DMS 273 (cell line): ENCODE results near the gene REG3G.
"Not testable (repeated sequence)": the region's sequence is repeated elsewhere in the genome, so short reads cannot be mapped to it uniquely, and the experiment has no call there.

ENCODE experiments used
- DNase-seq: peaks from one replicate; lab custom pipeline; 2025; ENCODE audit not compliant: unreplicated experiment; lab: John Stamatoyannopoulos, UW

Gene REG3G

DNA sequence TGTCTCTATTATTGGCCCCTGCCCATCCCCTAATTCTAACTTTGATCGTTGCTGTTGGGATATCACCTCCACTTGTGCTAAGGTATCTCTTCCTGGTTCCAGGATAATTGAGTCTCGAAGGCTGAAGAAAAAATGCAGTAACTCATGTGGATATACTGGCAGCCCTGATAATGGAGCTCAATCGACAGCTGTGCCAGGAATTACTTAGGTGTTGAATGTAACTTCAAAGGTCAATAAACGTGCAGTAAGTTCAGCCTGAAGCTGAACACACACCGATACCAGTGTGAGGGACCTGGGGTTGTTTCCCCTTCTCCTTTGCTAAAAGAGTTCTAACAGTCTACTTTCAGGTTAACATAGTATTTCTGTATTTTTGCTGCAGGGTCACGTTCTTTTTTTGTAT, 11.9 kb upstream of the REG3G start:
- no peak for DNase-seq

DNA sequence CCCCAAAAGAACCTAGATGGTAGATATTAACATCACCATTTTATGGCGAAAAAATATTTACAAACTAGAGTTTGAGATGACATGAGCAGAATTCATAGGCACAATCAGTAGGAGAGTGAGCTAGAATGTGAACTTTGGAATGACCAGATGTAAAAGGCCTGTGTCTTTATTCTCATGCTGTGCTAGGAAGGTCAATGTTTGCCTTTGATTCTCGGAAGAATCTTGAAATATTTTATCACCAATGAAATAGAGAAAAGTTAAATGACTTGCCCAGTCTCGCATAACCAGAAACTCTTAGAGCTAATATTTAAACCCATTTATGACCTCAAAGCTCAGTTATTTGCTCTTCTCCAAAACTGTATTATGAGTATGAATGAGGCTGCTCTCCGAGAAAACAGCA, 9.2 kb upstream of the REG3G start:
- DNase-seq, result no peak

DNA sequence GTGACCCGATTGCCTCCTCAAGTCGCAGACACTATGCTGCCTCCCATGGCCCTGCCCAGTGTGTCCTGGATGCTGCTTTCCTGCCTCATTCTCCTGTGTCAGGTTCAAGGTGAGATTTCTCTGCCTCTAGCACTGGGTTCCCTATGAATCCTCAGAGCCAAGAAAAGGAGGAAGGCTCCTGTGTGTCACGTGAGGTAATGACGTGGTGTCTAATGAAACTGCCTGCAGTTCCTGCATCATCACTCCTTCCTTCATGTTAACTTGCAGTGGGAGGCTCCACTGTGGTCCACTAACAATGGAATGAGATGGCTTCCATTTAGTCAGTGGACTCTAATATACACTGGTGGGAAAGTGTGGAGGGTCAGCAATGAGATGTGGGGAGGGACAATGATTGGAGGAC, 559 bp downstream of the REG3G start:
- no peak for DNase-seq

DNA sequence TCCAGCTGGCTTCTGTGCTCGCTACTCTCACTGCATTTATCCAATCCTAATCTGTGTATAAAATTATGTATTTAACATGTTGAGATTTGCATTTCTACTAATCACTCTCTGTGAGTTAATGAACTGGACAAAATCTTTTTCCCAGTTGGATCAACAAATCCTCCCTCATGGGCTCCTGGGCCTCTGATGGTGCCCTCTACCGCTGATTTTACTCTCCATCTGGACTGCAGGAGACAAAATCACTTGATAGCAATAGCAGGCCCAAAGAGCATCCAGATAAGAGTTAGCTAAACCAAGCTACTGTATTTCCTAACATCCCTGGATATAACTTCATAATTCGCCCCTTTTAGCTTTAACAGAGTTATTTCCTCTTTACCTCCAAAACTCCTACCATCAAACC, 14.4 kb downstream of the REG3G start:
- no peak for DNase-seq

DNA sequence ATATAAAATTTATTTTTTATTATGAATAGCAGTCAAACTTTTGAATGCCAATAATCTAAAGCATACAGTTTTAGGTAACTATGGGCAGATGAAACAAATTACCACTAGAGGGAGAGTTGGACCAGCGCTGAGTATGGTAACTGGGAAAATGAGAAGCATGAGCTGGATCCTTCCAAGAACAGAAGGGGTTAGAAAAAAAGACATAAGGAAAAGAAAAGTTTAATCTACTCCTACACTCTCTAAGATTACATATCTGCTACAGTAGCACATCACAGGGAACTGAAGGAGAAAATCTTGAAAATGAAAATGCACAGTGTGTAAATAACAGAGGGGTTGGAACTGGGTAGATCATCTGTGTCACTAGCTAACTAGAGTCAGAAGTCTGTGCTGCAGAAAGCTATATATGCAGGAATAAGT, 15.5 kb downstream of the REG3G start:
- peak; percentile 10 for DNase-seq

DNA sequence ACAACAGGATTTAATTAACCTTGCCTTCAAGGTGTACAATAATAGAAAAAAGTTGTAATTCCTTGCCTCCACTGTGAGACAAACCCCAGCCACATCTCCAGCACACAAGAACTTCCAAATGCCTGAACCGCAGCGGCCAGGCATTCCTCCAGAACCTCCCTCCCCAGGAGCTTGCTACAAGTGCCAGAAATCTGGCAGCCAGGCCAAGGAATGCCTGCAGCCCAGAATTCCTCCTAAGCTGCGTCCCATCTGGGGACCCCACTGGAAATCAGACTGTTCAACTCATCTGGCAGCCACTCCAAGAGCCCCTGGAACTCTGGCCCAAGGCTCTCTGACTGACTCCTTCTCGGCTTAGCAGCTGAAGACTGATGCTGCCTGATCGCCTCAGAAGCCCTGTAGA, 28.0 kb downstream of the REG3G start:
- not testable (repeated sequence) for DNase-seq

DNA sequence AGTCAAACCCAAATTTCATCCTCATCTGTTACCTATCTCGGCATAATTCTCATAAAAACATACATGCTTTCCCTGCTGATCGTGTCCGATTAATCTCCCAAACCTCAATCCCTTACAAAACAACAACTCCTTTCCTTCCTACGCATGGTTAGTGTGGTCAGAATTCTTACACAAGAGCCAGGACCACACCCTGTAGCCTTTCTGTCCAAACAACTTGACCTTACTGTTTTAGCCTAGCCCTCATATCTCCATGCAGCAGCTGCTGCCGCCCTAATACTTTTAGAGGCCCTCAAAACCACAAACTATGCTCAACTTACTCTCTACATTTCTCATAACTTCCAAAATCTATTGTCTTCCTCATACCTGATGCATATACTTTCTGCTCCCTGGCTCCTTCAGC, 29.3 kb downstream of the REG3G start:
- not testable (repeated sequence) for DNase-seq

DNA sequence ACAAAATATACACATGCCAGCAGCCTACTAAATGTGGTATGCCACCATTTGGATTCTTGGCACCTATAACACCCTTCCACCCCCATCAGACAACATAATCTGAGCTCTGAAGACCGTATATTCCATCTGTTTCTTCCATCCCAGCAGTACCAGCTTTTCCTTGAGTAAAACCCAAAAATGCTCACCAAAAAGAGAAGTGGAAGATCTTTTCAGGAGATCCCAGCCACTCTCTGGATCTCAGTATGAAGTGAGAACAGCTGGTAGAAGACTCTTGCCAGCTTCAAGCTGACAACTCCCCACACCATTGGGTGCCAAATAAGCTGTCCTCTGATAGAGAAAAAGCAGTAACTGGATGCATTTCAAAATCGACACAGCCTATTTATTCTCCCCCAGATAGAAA, 39.7 kb downstream of the REG3G start:
- DNase-seq, result no peak

DNA sequence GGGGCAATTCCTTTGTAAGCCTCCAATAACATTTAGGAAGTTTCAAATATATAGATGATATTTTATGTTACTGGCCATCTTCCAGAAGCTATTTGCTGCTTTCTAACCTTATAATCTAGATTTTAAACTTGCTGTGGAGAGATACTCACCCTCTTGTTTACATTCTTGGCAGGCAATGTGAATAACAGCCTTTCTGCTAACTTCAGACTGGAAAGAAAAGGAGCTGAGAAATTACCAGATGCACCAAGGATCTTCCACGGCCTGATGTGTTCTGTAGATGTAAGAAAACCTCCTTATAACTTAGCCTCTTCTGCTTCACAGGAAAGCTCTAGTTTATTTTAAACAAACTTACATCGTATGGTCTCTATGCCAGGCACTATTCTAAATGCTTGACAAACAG, 45.6 kb downstream of the REG3G start:
- no peak for DNase-seq
